Measurements from ENCODE around the gene CD247.

DNA sequence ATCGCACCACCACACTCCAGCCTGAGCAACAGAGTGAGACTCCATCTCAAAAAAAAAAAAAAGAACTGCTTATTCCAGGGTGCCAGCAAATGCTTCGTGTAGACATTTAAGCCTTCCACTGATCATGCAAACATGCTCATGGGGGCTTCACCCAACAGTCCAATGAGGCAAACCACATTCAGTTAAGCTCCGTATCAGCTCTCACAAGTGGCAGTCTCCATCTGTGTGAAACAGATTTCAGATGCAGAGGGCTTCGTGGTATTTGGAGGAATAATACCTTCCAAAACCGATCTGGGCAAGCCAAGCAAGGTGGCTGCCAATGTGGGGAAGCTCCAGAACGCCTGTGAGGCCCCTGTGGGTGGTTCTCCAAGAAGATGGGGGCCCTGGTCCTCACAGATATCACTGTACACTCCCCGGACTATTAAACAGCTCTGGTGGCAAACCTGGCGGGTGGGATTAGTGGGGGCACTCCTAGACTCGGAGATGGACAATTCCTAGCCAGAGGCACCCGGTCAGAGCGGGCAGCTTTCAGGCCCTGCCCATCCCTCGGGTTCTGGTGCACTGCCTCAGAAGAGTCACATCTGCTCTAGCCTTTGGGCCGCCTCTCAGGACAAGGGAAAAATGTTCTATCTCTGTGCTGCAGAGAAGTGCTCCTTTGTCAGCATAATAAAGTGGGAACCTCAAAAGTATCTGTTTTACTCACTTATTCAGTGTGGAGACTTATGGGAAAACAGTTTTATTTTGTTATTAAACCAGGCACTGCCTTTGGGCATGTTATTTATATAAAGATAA is 25.1 kb upstream of the CD247 start:
- no peak for TF ChIP-seq YY1 (IDR thresholded peaks at IDR 0.05; ENCODE audit: insufficient read depth, insufficient read length)
- TF ChIP-seq SUZ12 (IDR thresholded peaks at IDR 0.05; ENCODE audit: extremely low read depth, insufficient read depth, insufficient read length) = no peak
